IPS DF 4.7 (cell line): Measurements from ENCODE around the gene CNTN1.
"Not testable (repeated sequence)": the region's sequence is repeated elsewhere in the genome, so short reads cannot be mapped to it uniquely, and the experiment has no call there.

ENCODE experiments used
- DNase-seq: peaks from one replicate; pipeline ENCODE4 v3.0.0-alpha.2; 2013; ENCODE audit warnings: low spot score; ENCODE audit errors: extremely low read depth

CNTN1 gene

DNA sequence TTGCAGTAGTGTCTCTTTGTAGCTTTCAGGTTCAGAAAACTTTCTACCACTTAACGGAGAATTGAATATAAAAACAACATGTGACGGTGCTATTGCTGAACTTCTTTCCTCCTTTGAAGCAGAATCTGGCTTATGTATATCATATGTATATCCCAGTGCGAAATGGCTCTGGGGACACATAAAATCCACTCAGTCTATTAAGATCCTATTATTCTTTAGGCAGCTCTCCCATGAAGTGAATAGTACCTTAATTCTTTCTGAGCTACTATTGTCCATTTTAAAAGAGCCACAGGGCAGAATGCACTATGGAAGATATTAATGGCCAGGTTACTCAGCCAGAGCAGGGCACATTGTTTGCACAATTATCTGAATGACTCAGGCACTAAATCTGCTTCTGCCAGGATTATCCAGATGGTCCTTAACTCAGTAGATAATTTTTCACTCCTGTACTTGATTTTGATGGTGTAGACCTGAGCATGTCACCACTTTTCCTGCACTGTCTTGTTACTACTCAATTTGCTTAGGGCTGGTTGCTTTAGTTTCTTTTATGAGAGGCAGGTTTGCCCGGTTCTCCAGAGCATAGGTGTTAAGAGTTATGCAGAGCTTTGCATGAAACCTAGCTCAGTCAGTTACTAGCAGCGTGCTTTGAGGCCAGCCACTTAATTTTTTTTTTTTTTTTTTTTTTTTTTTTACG is 5.5 kb downstream of the CNTN1 start:
- DNase-seq, result no peak

DNA sequence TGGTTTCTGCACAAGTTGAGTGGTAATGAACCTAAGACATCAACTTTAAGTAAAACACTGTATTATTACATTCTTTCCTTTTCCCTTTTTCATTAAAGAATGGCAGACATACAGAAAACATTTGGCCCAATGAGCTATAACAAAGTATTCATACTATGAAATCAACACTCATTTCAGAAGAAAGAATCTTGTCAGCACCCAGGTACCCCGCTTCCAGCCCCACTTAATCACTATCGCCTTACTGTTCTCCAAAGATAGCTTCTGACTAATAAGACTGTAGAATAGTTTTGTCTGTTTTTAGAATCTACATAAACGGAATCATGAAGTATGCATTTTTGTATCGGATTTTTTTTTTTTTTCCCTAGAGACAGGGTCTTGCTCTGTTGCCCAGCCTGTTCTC is 9.5 kb downstream of the CNTN1 start:
- DNase-seq, result no peak

DNA sequence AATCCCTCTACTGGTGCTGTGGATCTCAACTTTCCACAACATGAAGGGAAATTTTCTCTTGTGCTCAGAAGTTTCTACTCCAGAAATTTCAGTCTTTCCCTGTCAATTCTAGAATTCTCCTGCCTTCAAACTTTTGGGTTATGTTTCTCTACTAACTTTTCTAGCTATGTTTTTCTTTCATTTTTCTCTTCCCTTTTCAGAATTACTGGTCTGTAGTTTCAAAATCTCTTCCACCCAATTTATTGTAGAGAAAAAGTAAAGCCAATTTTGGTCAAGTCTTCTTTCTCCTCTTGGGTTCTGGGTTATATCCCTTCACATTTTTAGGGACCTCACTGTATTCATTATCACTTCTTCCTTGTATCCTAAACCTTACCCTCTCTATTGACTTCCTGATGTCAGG is 18.9 kb downstream of the CNTN1 start:
- no peak for DNase-seq

DNA sequence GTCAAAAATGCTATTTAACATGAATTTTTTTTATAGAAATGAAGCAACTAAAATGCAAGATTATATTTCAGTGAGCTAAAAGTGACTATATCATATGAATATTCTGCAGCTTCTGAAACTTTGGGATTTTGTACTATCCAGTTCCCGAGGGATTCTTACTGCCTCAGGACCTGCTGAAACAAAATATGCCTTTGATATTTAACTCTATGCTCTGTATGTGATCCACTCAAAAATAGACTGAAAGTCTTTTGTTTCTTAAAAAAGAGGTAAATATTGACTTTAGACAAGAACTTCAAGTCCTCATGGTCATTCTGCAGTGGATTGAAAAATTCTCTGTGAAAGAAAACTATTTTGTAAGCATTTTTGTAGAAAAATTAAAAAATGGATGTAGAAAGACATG is 22.4 kb downstream of the CNTN1 start:
- DNase-seq, result no peak

DNA sequence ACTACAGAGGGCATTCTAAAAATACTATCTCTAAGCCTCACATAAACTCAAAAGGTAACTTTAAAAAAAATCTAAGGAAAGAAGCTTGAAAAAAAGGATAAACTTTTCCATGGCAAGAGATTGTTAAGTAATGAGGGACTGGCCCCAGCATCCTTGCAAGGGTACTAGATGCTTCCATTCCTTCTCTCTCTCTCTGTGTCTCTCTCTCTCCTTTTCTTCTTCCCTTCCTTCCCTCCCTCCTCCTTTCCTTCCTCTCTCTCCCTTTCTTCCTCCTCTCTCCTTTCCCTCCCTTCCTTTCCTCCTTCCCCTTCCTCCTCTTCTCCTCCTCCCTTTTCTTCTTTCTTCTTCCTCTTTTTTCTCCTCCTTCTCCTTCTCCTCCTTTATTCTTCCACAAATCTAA is 23.8 kb downstream of the CNTN1 start:
- DNase-seq, result no peak

DNA sequence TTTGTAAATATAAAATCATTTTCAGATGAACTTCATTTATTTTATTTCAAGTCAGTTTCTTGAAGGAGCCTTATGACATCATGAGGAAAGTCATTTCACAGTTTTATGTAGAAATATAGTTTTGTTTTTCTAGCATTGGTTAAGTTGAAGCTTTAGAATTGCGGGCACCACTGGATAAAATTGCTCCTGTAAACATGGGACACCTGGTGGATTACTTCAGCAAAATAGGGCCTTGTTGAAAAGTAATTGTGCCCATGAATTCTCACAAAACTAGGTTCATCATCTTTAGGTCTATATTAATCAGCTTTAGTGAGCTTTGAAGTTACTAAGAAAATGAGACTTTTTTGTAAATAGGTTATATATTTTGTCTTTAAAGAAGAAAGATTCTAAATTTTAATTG is 25.3 kb downstream of the CNTN1 start:
- DNase-seq, result no peak

DNA sequence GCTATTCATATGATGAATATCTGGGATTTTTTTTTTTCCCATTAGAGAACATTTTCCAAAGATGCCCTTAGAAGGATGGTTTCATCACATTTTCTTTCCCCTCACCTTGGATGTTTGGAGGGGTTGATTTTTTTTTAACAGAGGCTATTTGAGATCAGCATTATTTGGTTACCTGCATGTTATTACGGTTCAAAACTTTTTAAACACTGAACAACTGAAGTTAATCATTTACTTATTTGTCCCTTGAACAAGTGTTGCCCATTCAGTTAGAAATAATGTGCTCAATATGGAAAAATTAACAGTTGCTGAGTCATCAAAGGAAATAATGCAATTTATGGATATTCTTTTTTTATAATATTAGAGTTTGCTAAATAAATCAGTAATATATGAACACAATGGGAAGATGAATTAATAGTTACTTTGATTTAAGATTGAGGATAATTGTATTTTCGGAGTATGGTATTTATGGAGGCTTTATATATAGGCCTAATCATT is 26.7 kb downstream of the CNTN1 start:
- DNase-seq, result no peak

DNA sequence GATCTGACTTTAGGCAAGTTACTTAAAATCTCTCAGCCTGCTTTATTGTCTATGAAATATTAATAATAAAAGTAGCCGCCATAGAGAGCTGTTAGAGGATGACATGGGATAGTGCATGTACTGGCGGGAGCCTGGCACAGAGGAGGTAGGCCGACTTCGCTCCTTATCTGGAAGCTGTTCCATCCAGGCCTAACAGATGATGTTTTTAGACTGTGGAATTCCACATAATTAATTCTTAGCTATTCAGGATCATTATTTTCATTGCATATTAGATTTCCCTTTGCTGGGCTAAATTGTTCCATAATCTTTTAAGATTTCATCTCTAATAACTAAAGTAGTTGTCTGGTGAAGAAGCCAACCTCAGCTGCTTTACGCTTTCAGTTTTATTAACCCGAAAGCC is 30.8 kb downstream of the CNTN1 start:
- no peak for DNase-seq

DNA sequence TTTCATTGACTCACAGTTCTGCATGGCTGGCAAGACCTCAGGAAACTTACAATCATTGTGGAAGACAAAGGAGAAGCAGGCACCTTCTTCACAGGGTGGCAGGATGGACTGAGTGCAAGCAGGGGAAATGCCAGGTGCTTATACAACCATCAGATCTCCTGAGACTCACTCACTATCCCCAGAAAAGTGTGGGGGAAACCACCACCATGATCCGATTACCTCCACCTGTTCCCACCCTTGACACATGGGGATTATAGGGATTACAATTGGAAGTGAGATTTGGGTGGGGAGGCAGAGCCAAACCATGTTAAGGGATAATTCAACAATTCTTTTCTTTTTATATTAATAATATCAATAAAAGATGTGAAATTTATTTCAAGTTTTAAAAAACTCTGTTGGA is 34.1 kb downstream of the CNTN1 start:
- no peak for DNase-seq

DNA sequence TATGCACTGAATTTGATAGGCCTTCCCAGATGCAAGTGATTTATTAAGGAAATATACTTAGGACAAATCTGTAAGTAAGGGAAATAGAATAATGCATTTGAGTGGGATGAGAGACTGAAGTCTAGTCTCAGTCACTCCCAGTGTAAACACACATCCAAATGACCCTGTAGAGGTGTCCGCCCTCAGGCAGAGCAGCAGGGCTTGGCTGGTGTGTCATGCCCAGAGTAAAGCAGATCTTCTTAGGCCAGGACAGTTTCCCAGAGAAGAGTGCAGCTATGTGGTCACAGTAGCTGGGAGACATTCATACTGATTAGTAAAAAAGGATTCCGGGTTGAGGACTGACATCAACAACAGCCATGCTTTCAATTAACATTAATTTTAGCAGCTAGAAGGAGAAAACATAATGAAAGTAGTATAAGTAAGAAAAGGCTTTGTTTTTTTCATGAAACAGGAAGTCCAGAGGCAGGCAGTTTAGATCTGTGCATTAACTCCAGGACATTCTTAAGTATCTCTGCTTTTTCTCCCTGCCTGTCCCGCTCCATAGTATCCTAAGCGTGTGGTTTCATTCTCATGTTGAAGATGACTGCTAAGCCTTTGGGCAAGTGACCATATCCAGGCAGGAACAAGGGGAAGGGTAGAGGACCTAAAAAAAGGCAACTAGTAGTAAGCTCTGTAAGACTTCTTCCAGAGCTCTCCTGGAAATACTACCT is 35.7 kb downstream of the CNTN1 start:
- DNase-seq, result no peak

DNA sequence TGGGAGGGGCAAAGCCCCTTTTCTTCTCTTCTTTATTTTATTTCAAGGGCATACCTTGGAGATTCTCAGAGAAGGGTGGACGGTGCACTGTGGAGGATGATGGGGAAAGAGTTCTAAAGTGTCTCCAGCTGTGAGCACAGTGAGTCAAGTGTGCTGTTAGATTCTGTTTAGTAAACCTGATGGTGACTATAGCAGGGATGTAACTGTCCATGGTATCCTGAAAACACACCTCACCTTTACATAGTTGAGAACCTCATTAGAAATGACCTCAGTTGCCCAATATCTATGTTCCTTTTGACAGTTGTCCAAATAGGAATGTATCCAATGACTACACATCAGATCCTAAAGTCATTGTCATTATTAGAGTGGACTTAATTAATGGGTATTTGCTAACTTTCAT is 38.0 kb downstream of the CNTN1 start:
- no peak for DNase-seq

DNA sequence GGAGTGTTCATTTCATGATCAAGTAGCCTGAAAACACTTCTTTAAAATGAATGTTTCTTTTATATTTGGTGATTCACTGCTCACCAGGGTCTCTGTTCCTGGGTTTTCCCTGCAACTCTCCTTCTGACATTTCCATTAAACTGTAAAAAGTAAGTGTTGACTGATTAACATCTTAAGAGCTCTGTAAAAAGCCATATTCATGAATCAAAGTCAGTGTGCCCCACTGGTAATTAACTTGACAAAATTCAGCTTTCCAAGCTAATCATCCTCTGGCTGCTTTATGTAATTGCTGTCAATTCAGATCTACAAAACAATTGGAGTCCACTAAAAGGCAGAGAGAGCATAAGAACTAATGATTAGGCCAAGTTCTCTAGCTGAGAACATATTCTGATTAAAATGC is 41.6 kb downstream of the CNTN1 start:
- no peak for DNase-seq

DNA sequence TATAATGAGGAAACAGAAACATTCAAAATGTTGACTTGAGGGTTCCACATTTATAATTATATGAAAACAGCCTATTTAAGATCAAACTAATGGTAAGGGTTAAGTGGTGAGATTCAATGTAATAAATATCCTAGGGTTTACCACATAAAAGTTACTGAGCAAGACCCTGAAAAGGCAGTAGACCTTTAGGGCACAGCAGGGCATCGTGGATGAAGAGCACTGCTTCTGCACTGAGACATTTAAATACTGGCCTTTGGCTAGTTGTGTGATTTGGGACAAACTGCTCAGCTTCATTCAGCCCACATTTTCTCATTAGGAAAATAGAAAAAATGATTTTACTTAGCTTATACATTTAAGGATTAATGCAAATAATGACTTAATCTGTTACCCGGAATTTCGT is 42.0 kb downstream of the CNTN1 start:
- DNase-seq, result no peak

DNA sequence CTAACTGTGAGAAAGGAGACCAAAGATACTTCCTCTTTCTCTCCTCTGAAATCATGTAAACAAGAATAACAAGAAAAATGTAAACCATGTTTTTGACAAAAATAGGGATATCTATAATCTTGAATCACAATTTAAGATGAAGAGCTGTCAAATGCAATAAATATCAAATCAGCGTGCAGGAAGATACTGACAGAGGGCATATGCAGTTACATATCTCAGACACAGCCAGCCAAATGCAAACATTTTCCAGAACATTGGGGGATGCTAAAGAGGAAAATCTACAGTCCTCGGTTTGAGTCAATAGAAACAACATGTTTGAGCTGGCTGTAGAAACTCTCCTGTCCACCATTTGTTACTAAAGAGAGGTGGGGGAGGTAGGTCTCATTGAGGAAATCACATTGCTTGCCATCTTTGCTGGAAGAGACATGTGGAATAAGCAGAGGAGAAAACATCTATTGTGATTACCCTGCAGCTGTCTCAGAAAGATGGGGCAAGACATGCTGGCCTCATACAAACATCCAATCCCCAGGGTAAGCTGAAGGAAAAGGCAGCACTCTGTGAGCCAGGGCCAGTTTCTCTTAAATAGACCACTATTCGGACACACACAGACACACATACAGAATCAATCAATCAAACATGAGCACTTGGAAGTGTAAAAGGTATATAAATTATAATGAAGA is 43.5 kb downstream of the CNTN1 start:
- no peak for DNase-seq

DNA sequence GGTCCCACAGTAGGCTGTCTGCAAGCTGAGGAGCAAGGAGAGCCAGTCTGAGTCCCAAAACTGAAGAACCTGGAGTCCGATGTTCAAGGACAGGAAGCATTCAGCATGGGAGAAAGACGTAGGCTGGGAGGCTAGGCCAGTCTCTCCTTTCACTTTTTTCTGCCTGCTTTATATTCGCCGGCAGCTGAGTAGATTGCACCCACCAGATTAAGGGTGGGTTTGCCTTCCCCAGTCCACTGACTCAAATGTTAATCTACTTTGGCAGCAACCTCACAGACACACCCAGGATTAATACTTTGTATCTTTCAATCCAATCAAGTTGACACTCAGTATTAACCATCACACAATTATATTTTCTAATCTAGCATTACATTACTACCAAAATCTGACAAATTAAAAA is 45.2 kb downstream of the CNTN1 start:
- not testable (repeated sequence) for DNase-seq

DNA sequence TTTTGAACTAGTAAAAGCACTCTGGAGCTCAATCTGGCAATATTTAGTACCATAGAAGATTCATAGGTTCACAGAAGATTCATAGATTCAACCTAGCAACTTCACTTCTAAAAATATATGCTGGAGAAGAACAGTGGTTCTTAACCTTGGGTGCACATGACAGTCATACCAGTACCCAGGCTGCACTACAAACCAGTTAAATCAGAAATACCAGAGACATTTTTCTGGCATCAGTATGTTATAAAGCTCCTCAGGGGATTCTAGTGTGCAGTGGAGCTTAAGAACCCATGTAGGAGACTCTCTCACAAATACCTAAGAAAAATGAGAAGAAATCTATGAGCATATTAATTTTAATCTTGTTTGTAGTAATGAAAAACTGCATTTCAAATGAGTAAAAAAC is 46.6 kb downstream of the CNTN1 start:
- DNase-seq, result no peak

DNA sequence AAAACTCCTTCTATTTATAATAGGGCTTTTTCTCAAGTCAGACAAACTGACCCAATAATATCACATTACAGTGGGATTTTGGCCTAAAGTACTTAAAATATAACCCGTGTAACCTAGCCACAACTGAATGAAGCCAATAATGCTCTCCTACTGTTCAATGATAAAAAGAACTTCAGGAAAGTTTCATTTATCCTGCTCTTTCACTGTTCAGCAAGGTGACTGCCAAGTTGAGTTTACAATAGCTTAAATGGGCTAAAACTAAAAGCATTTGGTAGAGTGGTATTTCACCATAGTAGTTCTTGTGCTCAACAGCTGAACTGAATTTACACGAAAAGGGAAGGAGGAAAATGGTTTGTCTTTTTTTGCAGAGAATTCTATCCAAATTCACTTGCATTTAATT is 49.8 kb downstream of the CNTN1 start:
- no peak for DNase-seq

DNA sequence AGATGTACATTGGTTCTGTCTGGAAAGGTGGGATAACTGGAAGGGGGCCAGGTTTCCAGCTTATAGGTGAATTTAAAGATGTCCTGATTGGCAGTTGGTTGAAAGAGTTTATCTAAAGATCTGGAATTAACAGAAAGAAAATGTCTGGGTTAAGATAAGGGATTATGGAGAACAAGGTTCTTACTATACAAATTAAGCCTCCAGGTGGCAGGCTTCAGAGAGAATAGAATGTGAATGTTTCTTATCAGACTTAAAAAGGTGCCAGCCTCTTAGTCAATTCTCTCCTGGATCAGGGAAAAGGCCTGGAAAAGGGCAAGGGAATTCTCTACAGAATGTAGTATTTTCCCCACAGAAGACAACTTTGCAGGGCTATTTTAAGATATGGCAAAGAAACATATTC is 53.1 kb downstream of the CNTN1 start:
- DNase-seq, result no peak

DNA sequence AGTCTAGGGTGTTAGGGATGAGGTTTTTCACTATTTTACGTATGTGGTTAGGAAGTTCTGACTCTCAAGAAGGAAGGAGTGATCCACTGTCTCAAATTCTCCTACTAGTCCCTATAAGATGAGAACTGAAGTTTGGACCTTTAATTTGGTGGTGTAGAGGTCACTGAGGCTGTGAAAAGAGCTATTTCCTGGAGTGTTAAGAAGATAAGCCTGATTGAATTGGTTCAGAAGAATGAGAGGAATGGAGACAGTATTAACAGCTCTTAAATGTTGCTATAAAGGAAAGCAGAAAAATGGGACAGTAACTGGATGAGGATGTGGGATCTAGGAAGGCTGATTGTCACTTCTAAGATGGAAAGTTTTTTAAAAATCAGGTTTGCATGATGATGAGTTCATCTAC is 57.6 kb downstream of the CNTN1 start:
- DNase-seq, result no peak

DNA sequence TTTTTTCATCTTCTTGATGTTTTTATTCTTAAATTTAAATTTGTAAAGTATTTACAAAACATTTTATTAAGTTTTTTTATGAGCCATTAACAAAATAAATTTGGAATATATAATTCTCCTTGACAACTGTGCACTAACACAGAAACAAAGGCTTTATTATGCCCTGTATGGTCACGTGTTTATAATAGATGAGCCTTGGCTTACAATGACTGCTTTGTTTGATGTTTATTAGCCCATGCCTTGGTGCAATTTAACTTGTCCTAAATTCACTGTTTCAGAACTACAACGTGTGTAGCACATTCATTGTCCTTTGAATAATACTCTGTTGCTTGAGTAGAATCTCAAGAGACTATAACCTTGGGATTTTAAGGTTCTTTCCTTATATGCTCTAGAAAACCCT is 59.8 kb downstream of the CNTN1 start:
- DNase-seq, result no peak

DNA sequence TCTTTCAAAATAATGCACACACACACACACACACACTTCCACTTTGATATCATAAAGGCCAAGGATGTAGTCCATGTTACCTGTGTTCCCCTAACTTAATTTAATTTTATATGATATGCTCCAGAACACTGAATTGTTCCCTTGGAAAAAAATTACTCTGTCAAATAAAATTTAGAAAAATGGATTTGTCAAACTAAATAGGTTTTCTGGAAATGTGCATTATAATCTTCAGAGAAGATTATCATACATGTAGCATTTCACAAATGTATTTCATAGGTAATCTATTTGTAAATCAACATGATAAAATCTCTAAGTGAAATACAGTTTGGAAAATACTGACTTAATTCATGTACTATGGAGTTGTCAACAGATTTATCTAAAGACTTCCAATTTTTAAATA is 68.6 kb downstream of the CNTN1 start:
- DNase-seq, result no peak

DNA sequence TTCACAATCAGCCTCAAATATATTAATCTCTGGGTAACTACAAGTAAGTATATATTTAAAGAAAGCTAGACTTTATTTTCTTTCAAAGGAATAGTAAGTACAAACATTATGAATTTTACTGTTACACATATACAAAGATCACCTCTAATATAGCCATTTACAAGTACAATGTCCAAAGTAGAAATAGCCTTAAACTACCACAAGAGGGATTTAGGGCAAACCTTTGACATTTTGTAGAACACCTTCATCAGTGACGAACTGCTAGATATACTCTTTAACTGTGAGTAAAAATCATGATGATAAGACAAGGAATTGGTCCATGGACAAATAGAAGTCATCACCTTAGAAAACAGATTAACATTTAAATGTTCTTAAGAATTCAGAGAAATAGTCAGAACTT is 69.8 kb downstream of the CNTN1 start:
- no peak for DNase-seq
